EH (cell line): ENCODE measurements around the gene PDXK.
A peak's percentile ranks its signal among the peaks of the same experiment; 100 is the strongest.
"Not testable (repeated sequence)": the region's sequence is repeated elsewhere in the genome, so short reads cannot be mapped to it uniquely, and the experiment has no call there.

Experiments used
- DNase-seq: peaks from one replicate; pipeline ENCODE4 v3.0.0-alpha.2; 2015; ENCODE audit warnings: low read depth

Gene PDXK

GRCh38 chr21:43718872-43719747, at the start of gene PDXK:
PDXK (plus strand) TSS chr21:43719129; CDS start chr21:43719295, 166 bp downstream.
- DNase-seq, result peak; percentile 86

GRCh38 chr21:43669828-43670605, 48.9 kb upstream of the PDXK start:
- DNase-seq, result no peak

DNA sequence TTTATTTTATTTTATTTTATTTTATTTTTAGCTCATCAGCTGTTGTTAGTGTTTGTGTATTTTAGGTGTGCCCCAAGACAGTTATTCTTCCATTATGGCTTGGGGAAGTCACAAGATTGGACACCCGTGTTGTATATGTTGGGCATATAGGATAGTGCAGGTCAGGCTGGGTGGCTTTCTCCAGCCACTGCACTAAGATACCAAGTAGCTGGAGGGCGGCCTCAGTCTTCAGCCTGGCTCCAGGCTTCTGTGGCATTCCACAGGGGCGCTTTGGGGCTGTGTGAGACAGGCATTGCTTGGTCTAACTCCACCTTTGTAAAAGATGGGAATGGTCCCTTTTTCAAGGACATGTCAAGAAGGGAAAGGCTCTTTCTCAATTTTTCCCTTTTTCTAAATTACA, 43.1 kb upstream of the PDXK start:
- no peak for DNase-seq

DNA sequence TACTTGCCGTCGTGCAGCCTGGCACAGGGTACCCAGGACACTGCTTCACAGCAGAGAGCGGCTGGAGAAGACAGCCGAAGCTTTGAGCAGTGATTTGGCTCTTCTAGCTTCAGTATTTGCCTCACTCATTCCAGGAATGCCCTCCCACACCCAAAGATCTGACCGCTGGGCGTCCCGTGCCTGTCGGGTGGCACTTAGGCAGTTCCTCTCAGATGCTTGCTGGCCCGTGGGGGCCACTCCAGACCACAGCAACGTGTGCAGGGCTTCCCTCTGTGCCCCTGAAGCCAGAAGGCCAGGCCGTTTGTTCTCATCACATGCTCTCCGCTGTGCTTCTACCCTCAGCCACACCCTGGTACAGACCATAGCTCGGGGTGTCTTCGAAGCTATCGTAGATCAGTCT, 42.5 kb upstream of the PDXK start:
- no peak for DNase-seq

DNA sequence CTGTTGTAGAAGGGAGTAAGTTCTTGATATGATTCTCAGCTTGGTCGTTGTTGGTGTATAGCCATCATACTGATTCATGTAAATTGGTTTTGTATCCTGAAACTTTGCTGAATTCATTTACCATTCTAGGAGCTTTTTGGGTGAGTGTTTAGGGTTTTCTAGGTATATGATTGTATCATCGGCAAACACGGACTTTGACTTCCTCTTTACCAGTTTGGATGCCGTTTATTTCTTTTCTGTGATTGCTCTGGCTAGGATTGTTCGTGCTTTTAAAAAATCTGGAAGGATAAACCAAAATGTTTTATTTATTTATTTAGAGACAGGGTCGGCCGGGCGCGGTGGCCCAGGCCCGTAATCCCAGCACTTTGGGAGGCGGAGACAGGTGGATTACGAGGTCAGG, 39.0 kb upstream of the PDXK start:
- DNase-seq, result no peak

DNA sequence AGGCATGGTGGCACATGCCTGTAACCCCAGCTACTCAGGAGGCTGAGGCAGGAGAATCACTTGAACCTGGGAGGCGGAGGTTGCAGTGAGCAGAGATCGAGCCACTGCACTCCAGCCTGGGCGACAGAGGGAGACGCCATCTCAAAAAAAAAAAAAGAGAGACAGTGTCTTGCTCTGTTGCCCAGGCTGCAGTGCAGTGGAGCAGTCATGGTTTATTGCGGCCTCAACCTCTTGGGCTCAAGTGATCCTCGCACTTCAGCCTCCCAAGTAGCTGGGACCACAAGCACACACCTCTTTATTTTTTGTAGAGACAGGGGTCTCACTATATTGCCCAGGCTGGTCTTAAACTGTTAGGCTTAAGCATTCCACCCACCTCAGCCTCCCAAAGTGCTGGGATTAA, 38.5 kb upstream of the PDXK start:
- DNase-seq, result not testable (repeated sequence)

DNA sequence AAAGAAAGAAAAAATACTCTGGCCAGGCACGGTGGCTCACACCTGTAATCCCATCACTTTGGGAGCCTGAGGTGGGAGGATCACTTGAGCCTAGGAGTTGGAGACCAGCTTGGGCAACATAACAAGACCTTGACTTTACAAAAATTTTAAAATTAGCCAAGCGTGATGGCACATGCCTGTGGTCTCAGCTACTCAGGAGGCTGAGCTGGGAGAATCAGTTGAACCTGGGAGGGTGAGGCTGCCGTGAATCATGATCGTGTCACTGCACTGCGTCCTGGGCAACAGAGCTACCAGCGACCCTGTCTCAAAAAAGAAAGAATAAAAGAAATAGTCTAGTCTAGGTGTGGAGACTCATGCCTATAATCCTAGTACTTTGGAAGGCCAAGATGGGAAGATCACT, 37.3 kb upstream of the PDXK start:
- no peak for DNase-seq

- no peak for DNase-seq
Measured at GRCh38 chr21:43684424-43684823, 34.5 kb upstream of the PDXK start.

GRCh38 chr21:43686811-43687565, 31.9 kb upstream of the PDXK start:
- DNase-seq, result no peak

- no peak for DNase-seq
Measured at GRCh38 chr21:43687566-43688399, 31.1 kb upstream of the PDXK start.

- DNase-seq, result no peak
Measured at GRCh38 chr21:43688906-43689305, 30.0 kb upstream of the PDXK start.

DNA sequence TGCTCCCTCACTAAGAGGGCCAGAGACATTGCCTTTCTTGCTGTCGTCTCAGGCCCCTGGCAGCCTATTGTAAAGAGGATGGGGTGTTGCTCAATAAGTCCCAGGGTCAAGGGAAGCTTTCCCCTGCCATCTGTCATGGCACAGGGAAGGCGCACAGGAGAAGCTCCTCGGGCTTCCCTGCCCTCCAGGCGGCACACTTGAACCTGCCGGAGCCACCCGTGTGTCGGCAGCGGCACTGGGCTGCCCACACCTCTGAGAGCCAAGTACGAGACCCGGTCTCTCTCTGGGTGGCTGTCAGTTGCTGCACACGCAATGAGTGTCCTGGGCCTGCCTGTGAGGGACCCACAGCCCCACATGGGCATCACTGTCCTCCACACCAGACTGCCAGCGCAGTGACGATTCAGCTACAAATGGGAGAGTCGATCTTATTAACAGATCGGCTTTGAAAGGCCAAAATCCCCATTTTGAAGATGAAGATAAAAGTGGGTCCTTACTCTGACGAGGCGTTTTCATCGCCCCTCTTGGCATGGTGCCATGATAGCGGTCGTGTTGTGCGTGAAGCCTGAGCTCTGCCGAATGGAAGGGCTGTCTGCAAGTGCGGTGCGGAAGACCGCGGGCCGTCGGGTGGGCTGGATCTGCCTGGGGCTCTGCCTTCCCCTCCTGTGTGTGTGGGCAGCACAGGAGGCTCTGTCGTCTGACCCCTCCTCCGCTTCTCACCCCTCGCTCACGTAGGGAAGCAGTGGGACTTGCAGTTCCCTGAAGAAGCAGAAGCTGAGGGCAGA, 29.2 kb upstream of the PDXK start:
- DNase-seq, result no peak

DNA sequence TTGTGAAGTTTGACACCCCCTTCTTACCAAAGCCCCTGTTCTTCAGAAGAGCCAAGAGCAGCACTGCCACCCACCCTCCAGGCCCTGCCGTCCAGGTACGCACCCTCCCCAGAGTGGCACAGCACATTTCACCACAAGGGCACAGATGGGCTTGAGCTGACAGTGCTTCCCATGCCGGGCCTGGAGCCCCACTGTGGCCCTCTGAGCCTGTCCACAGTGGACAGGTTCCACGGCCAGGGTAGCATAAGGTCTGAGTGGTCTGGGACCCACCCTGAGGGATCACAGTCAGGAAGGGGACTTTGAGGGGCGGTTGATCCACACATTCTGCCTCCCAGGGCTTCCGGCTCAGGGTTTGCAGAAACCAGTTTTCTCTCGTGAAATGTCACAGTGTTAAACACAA, 28.6 kb upstream of the PDXK start:
- no peak for DNase-seq

DNA sequence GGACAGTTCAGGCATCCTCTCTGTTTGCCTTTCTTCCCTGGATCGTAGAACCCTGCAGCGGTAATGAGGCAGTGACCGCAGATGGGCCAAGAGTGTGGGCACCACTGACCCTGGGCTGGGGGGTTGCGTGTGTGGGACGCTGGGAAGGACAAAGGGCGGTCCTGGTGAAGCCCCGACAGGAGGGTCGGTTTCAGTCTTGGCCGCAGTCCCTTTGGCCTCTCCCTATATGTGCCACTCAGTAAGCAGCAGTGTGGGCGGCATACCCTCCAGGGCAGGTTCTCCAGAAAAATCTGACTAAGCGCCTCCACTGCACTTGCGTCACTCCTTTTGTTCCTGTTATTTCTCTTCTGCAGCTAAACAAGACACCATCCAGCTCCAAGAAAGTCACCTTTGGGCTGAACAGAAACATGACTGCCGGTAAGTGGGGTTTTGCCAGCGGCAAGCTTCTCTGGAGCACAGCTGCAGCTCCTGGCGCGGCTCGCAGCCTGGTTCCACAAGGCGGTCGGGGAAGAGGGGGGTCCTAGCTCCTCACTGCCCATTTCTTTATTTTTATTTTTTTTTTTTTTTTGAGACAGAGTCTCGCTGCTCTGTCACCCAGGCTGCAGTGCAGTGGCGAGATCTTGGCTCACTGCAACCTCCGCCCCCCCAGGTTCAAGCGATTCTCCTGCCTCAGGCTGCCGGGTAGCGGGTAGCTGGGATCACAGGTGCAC, 27.7 kb upstream of the PDXK start:
- DNase-seq, result no peak

- DNase-seq, result no peak
Measured at GRCh38 chr21:43691801-43692200, 27.1 kb upstream of the PDXK start.

- no peak for DNase-seq
Measured at GRCh38 chr21:43692949-43693348, 26.0 kb upstream of the PDXK start.

DNA sequence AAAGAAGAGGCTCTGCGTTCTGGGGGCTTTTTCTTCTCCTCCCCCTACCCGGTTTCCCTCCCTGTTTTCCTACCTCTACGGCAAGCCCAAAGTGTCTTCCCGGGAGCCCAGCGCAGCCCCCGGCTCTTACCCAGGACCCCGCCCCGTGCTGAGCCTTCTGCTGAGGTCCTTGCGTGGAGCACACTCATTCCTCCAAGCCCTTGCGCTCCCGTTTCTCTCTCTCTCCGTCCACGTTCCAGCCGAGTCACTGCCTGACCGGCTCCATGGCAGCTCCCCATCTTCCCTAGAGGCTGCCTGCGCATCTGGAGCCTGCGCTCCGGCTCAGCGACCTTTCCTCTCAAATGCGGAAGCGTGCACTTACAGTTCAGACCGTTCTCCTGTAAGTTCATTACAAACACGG, 24.9 kb upstream of the PDXK start:
- no peak for DNase-seq

DNA sequence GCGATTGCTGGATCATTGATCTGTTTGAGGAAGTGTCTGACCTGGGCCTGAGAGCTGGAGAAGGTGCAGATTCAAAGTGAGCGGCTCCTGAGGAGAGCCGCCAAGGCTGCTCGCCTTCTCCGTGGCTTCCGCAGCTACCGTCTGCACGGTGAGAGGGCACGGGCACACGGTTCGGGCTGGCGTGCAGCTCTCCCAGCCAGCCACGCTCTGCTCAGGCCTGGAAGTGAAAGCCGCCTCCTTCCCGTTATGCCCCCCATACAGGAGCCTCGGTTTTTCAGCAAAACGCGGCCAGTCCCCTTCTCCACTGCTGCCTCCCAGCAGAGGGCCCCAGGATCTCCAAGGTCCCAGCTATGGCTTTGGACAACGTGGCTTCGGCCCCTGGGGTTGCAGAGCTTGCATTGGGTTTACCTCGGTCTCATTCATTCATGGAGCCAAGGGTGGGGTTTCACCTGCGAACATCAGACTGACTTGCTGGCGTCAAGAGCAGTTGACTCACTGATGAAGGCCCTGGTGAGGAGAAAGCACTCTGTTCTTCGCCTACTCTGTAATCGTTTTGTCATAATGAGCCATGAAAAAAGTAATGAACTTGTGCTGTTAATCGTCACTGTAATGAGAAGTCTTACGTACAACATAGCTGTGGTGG, 24.4 kb upstream of the PDXK start:
- DNase-seq, result no peak

DNA sequence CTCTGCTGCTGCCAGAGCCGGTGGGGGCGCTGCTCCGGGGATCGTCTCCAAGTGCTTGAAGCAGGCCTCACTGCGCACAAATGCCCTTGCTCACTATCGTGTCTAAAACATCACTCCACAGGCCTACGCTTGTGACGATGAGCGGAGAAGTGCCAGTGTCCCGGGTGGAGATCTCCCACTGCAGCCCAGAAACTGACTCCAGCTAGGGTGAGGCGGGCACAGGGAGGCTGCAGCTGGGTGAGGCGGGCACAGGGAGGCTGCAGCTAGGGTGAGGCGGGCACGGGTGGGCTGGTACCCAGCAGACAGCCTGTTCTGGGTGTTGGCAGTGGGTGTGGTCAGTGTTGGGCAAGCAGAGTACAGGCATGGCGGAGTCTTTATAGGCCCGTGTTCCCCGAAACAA, 22.7 kb upstream of the PDXK start:
- no peak for DNase-seq
